ENCODE results near the gene SARDH.

The SARDH gene

GRCh38 chr9:133667759-133668450 is 70.2 kb downstream of the SARDH start:
- no peak overlapping the region for H3K4me3 ChIP-seq (ENCODE audit: low read length in 2 of 2)
- H3K27ac ChIP-seq (ENCODE audit: low read depth in 2 of 2, low read length in 2 of 2): no peak overlapping the region
- H3K9me3 ChIP-seq (ENCODE audit: control insufficient read depth in 2 of 2, low read length in 2 of 2): no peaks in the 10 kb centered on the region
- H3K36me3 ChIP-seq (ENCODE audit: control insufficient read depth in 2 of 2, insufficient read depth in 2 of 2, low read length in 2 of 2): no peaks in the 10 kb centered on the region
- H3K9ac ChIP-seq (ENCODE audit: low read depth in 1 of 2, low read length in 2 of 2): no peak overlapping the region
- no peaks in the 10 kb centered on the region for H3K4me1 ChIP-seq (ENCODE audit: control insufficient read depth in 2 of 2, insufficient read depth in 2 of 2, low read length in 2 of 2)
- H3K27me3 ChIP-seq (ENCODE audit: control insufficient read depth in 2 of 2, insufficient read depth in 2 of 2, low read length in 2 of 2): no peaks in the 10 kb centered on the region

- Histone ChIP-seq H3K4me1 (ENCODE audit: control insufficient read depth in 2 of 2, insufficient read depth in 2 of 2, low read length in 2 of 2) (no peaks in the 10 kb centered on the region), H3K4me3 (ENCODE audit: low read length in 2 of 2) (no peak overlapping the region), H3K9me3 (ENCODE audit: control insufficient read depth in 2 of 2, low read length in 2 of 2) (no peaks in the 10 kb centered on the region), H3K36me3 (ENCODE audit: control insufficient read depth in 2 of 2, insufficient read depth in 2 of 2, low read length in 2 of 2) (no peaks in the 10 kb centered on the region), H3K27ac (ENCODE audit: low read depth in 2 of 2, low read length in 2 of 2) (no peak overlapping the region), H3K27me3 (ENCODE audit: control insufficient read depth in 2 of 2, insufficient read depth in 2 of 2, low read length in 2 of 2) (no peaks in the 10 kb centered on the region), H3K9ac (ENCODE audit: low read depth in 1 of 2, low read length in 2 of 2) (no peak overlapping the region)
Observed at GRCh38 chr9:133666845-133667244, 71.3 kb downstream of the SARDH start.

- no peaks in the 10 kb centered on the region for H3K27me3 ChIP-seq (ENCODE audit: control insufficient read depth in 2 of 2, insufficient read depth in 2 of 2, low read length in 2 of 2)
Observed at GRCh38 chr9:133666387-133666786, 71.8 kb downstream of the SARDH start.

GRCh38 chr9:133665535-133665934 is 72.6 kb downstream of the SARDH start:
- Histone ChIP-seq H3K27ac (ENCODE audit: low read depth in 2 of 2, low read length in 2 of 2) (no peak overlapping the region), H3K27me3 (ENCODE audit: control insufficient read depth in 2 of 2, insufficient read depth in 2 of 2, low read length in 2 of 2) (no peaks in the 10 kb centered on the region), H3K36me3 (ENCODE audit: control insufficient read depth in 2 of 2, insufficient read depth in 2 of 2, low read length in 2 of 2) (no peaks in the 10 kb centered on the region), H3K9ac (ENCODE audit: low read depth in 1 of 2, low read length in 2 of 2) (no peak overlapping the region), H3K9me3 (ENCODE audit: control insufficient read depth in 2 of 2, low read length in 2 of 2) (no peaks in the 10 kb centered on the region), H3K4me3 (ENCODE audit: low read length in 2 of 2) (no peak overlapping the region), H3K4me1 (ENCODE audit: control insufficient read depth in 2 of 2, insufficient read depth in 2 of 2, low read length in 2 of 2) (no peaks in the 10 kb centered on the region)

More at GRCh38 chr9:133666387-133666786, 71.8 kb downstream of the SARDH start:
- Histone ChIP-seq H3K27ac (ENCODE audit: low read depth in 2 of 2, low read length in 2 of 2) (no peak overlapping the region), H3K4me1 (ENCODE audit: control insufficient read depth in 2 of 2, insufficient read depth in 2 of 2, low read length in 2 of 2) (no peaks in the 10 kb centered on the region), H3K9me3 (ENCODE audit: control insufficient read depth in 2 of 2, low read length in 2 of 2) (no peaks in the 10 kb centered on the region), H3K36me3 (ENCODE audit: control insufficient read depth in 2 of 2, insufficient read depth in 2 of 2, low read length in 2 of 2) (no peaks in the 10 kb centered on the region), H3K9ac (ENCODE audit: low read depth in 1 of 2, low read length in 2 of 2) (no peak overlapping the region), H3K4me3 (ENCODE audit: low read length in 2 of 2) (no peak overlapping the region)

GRCh38 chr9:133665096-133665495 is 73.1 kb downstream of the SARDH start:
- Histone ChIP-seq H3K4me3 (ENCODE audit: low read length in 2 of 2) (no peak overlapping the region), H3K9ac (ENCODE audit: low read depth in 1 of 2, low read length in 2 of 2) (no peak overlapping the region), H3K36me3 (ENCODE audit: control insufficient read depth in 2 of 2, insufficient read depth in 2 of 2, low read length in 2 of 2) (no peaks in the 10 kb centered on the region), H3K4me1 (ENCODE audit: control insufficient read depth in 2 of 2, insufficient read depth in 2 of 2, low read length in 2 of 2) (no peaks in the 10 kb centered on the region), H3K9me3 (ENCODE audit: control insufficient read depth in 2 of 2, low read length in 2 of 2) (no peaks in the 10 kb centered on the region), H3K27me3 (ENCODE audit: control insufficient read depth in 2 of 2, insufficient read depth in 2 of 2, low read length in 2 of 2) (peaks cover 0 to under 1% of the 10 kb centered on the region in 2 donors), H3K27ac (ENCODE audit: low read depth in 2 of 2, low read length in 2 of 2) (no peak overlapping the region)

- peaks cover 1 to 7% of the 10 kb centered on the region in 2 donors for H3K27me3 ChIP-seq (ENCODE audit: control insufficient read depth in 2 of 2, insufficient read depth in 2 of 2, low read length in 2 of 2)
- no peaks in the 10 kb centered on the region for H3K4me1 ChIP-seq (ENCODE audit: control insufficient read depth in 2 of 2, insufficient read depth in 2 of 2, low read length in 2 of 2)
- H3K9me3 ChIP-seq (ENCODE audit: control insufficient read depth in 2 of 2, low read length in 2 of 2): no peaks in the 10 kb centered on the region
- no peaks in the 10 kb centered on the region for H3K36me3 ChIP-seq (ENCODE audit: control insufficient read depth in 2 of 2, insufficient read depth in 2 of 2, low read length in 2 of 2)
- no peak overlapping the region for H3K9ac ChIP-seq (ENCODE audit: low read depth in 1 of 2, low read length in 2 of 2)
- H3K4me3 ChIP-seq (ENCODE audit: low read length in 2 of 2): no peak overlapping the region
- H3K27ac ChIP-seq (ENCODE audit: low read depth in 2 of 2, low read length in 2 of 2): no peak overlapping the region
Observed at GRCh38 chr9:133664173-133665050, 73.7 kb downstream of the SARDH start.

- Histone ChIP-seq H3K27ac (ENCODE audit: low read depth in 2 of 2, low read length in 2 of 2) (no peak overlapping the region), H3K9me3 (ENCODE audit: control insufficient read depth in 2 of 2, low read length in 2 of 2) (no peaks in the 10 kb centered on the region), H3K4me1 (ENCODE audit: control insufficient read depth in 2 of 2, insufficient read depth in 2 of 2, low read length in 2 of 2) (peaks cover 5 to 12% of the 10 kb centered on the region in 2 donors), H3K4me3 (ENCODE audit: low read length in 2 of 2) (no peak overlapping the region), H3K27me3 (ENCODE audit: control insufficient read depth in 2 of 2, insufficient read depth in 2 of 2, low read length in 2 of 2) (peaks cover 4 to 9% of the 10 kb centered on the region in 2 donors), H3K9ac (ENCODE audit: low read depth in 1 of 2, low read length in 2 of 2) (no peak overlapping the region), H3K36me3 (ENCODE audit: control insufficient read depth in 2 of 2, insufficient read depth in 2 of 2, low read length in 2 of 2) (no peaks in the 10 kb centered on the region)
Observed at GRCh38 chr9:133661846-133662540, 76.2 kb downstream of the SARDH start.

GRCh38 chr9:133659516-133659915 is 78.6 kb downstream of the SARDH start:
- Histone ChIP-seq H3K9me3 (ENCODE audit: control insufficient read depth in 2 of 2, low read length in 2 of 2) (no peaks in the 10 kb centered on the region), H3K27ac (ENCODE audit: low read depth in 2 of 2, low read length in 2 of 2) (no peak overlapping the region), H3K27me3 (ENCODE audit: control insufficient read depth in 2 of 2, insufficient read depth in 2 of 2, low read length in 2 of 2) (peaks cover 4 to 13% of the 10 kb centered on the region in 2 donors), H3K4me1 (ENCODE audit: control insufficient read depth in 2 of 2, insufficient read depth in 2 of 2, low read length in 2 of 2) (peaks cover 5 to 12% of the 10 kb centered on the region in 2 donors), H3K36me3 (ENCODE audit: control insufficient read depth in 2 of 2, insufficient read depth in 2 of 2, low read length in 2 of 2) (no peaks in the 10 kb centered on the region), H3K4me3 (ENCODE audit: low read length in 2 of 2) (no peak overlapping the region), H3K9ac (ENCODE audit: low read depth in 1 of 2, low read length in 2 of 2) (no peak overlapping the region)

- peak overlapping the region in 1 of 2 donors; percentile 14 for H3K9ac ChIP-seq (ENCODE audit: low read depth in 1 of 2, low read length in 2 of 2)
- H3K27ac ChIP-seq (ENCODE audit: low read depth in 2 of 2, low read length in 2 of 2): no peak overlapping the region
- no peak overlapping the region for H3K4me3 ChIP-seq (ENCODE audit: low read length in 2 of 2)
- no peaks in the 10 kb centered on the region for H3K36me3 ChIP-seq (ENCODE audit: control insufficient read depth in 2 of 2, insufficient read depth in 2 of 2, low read length in 2 of 2)
- H3K9me3 ChIP-seq (ENCODE audit: control insufficient read depth in 2 of 2, low read length in 2 of 2): no peaks in the 10 kb centered on the region
- H3K4me1 ChIP-seq (ENCODE audit: control insufficient read depth in 2 of 2, insufficient read depth in 2 of 2, low read length in 2 of 2): peaks cover 5 to 12% of the 10 kb centered on the region in 2 donors
- peaks cover 4 to 13% of the 10 kb centered on the region in 2 donors for H3K27me3 ChIP-seq (ENCODE audit: control insufficient read depth in 2 of 2, insufficient read depth in 2 of 2, low read length in 2 of 2)
Observed at GRCh38 chr9:133658442-133659431, 79.4 kb downstream of the SARDH start.

Measured in mucosa of rectum (tissue), 2 donors.